GM19035 (cell line): ENCODE data around the gene ST6GALNAC5.

Experiments used
- ATAC-seq: cut with Tn5 transposase; IDR thresholded peaks from one replicate; pipeline ENCODE4 v1.9.1; 2021; ENCODE audit not compliant: unreplicated experiment

The ST6GALNAC5 gene

GRCh38 chr1:77096496-77097255 lies 229.4 kb downstream of the ST6GALNAC5 start:
- ATAC-seq = no peak

DNA sequence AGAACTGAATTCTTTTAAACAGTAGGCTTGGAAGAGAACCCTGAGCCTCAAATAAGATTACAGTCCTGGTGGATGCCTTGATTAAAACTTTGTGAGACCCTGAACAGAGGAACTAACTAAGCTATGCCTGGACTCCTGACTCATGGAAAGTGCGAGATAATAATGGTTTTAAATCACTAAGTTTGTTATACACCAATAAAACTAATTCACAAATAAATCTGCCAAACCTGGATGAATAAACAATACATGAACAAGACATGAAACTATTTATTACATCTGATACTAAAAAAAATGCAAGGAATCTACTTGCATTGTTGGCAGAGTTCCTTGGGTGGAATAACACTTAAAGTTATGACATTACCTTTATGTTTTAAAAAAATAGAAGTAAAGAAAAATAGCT lies 233.6 kb downstream of the ST6GALNAC5 start:
- no peak for ATAC-seq

GRCh38 chr1:77103486-77103885 lies 236.2 kb downstream of the ST6GALNAC5 start:
- ATAC-seq = no peak

GRCh38 chr1:77104672-77105071 lies 237.4 kb downstream of the ST6GALNAC5 start:
- ATAC-seq = no peak
